HG03066 (cell line): Measurements from ENCODE around the gene RTN4R.
"Not testable (repeated sequence)": the region's sequence is repeated elsewhere in the genome, so short reads cannot be mapped to it uniquely, and the experiment has no call there.

Source experiments
- ATAC-seq: cut with Tn5 transposase; IDR thresholded peaks from one replicate; pipeline ENCODE4 v1.9.1; 2021; ENCODE audit warnings: low read depth; ENCODE audit not compliant: unreplicated experiment

RTN4R gene

DNA sequence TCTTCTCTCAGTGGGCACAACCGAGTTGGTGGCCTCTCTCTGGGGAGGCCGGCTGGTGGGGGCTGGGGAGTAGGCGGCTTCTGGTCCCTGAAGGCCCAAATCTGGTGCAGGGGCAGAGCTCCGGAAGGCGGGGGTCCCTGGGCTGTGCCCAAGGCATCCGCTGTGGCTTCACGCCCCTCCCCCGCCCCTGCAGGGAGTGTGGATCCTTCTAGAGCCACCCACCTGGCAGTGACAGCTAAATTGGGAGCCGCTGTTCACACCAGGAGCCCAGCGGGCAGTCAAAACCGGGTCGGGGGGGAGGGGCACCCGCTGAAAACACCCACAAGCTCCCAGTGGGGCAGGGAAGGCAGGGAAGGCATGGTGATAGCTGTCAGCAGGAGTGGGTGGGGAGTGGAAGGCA, 4.6 kb upstream of the RTN4R start:
- no peak for ATAC-seq

DNA sequence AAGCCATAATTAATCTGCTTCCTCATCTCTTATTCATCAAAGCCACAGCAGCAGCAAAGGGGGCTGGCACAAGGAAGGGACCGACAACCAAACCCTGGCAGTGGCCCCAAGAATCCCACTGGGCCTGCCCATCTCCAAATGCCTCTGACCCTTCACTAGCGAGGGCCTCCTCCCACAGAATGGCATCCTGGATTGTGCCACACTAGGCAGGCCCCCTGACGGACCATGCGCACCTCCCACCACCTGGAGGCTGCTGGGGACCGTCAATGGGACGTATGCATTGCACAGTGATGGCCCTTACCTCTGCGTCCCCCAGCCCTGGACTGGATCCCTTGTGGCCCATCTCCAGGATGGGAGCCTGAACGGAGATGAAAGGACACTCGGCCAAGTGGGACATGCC, 4.1 kb upstream of the RTN4R start:
- no peak for ATAC-seq

DNA sequence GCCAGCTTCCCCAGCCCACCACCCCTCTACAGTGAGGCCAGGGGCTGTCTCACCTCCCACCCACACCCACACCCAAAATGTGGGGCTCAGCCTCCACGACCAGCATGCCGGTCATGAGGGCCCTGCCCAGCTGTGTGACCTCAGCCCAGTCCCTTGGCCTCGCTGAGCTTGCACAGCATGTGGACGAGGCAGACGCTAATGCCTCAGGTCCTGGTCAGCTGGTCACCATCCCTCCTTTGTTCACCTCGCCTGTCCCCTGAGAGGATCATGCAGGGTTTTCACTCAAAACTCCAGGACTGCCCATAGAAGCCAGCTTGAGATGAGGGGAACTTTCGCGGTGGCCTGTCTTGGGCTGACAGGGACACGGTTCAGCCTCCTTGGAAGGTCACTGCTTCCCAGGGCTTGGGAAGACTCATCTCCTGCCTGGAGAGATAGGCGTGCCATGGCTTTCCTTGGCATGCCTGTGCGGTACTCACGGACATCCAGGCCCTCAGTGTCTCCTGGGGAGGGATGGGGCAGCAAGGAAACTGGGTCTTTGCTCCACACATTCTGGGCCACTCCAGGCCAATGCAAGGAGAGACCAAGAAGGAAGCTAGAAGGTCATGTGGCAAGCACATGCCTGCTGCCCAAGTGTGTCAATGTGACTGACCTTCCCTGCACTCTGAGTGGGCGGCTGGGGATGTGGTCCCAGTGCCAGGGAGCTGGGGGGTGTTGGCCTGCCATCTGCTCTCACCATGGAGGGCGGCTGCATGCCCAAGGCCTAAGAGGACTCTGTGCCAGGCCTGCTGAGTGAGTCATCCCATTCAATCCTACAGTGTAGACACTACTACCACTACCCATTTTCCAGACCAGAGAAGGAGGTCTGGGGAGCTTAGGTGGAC, 3.2 kb upstream of the RTN4R start:
- ATAC-seq: no peak

DNA sequence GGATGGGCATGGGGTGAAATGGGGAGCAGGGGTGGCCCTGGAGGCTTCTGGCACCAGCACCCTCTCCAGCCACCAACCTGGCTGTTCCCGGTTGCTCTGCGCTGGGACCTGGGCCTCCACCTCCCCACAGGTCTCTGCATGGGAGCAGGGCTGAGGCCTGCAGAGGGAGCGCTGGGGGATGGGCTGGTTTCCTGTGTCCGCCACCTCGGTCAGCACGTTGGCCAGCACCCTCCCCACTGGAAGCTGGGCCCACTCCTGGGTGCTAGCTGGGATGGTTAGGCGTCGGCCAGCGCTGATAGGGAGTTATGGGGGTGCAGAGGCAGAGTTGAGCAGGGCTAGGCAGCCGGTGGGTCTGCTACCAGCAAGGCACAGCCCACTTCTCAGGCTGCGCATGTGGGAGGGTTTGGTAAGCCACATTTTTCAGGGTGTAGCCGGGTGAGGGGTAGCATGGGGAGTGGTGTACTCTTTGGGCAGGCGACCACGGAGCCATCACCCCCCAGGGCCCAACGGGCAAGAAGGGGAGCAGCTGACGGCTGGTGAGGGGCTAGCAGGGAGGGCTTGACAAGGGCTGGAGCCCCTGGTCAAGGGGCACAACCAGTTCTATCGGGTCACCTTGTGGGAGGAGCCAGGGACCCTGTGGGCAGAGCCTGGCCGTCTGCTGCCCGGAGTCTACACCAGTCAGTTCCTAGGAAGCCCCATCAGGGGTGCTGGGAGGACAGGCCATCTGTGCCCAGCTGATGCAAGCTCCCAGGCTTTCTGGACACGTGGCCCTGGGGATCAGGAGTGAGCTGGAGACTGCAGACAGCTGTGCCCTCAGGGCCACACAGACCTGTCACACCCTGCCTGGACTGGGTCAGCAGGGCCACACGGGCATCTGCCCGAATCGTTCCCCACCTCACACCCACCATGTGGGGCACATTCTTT, 2.3 kb upstream of the RTN4R start:
- not testable (repeated sequence) for ATAC-seq

DNA sequence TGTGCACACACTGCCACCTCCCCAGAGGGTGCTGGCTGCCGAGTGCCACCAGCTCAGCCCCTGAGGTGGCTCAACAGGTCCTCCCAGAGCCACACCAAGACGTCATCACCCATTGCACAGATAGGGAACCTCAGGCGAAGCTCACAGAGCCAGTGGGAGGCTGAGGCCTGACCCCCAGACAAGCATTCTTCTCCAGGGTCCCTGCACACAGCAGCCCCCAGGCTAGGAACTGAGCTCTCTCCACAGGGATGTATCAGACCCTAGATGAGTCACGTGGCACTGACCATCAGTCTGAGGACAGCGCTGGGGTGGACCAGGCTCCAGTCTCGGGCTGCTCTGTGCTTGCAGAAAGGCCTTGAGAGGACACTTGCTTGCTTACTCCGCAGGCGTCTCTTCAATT, 1.6 kb upstream of the RTN4R start:
- not testable (repeated sequence) for ATAC-seq

DNA sequence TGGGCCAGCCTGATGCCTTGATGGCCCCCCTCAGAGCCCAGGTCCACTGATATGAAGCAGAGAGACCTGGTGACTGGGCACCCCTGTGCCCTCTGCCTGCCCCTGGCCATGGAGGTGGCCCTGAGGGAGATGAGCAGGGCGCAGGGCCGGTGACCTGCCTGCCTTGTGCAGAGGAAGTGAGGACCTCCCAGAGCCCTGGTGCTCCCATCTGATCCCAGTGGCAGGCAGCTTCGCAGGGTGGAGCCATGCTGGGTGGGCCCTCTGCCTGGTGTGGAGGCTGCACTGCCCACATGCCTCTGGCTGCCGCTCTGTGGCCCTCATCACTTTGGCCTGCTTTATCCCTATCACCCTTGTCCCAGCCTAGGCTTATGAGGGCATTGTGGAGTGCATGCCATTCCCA, 1.1 kb upstream of the RTN4R start:
- not testable (repeated sequence) for ATAC-seq

DNA sequence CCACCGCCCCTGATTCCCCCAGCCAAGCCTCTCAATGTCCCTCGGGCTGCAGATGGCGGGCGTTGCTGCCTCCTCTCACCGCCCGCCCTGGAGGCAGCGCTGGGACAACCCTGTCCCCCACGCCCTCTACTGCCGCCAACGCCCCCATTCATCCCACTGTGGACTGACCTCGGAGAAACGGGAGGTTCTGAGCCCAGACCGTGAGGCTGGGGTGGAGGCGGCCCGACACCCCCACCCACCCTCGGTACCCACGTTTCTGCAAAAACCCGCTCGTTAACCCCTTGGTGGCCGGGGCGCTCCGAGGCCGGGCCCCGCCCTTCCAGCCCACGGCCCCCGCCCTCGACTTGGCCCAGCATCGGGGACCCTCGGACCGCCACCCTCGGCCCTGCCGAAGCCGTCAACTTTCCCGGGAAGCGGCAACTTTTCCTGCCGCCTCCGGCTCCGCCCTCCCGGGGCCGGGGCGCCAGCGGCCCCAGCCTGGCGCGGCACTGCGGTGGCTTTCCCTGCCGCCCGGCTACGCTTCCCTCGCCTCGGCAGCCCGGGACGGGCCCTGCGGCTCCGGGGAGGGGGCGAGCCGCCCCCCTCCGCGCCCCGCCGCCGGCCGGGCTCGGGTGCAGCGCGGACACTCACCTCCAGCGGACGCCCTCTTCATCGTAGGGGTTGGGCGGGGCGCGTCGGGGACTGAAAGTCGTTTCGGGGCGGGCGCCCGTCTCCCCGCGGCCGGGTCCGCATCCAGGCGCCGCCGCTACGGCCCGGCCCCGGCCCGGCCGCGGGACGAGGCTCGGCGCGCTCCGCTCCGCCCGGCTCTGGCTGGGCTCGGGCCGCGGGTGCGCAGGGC, 458 bp downstream of the RTN4R start:
- ATAC-seq: no peak

DNA sequence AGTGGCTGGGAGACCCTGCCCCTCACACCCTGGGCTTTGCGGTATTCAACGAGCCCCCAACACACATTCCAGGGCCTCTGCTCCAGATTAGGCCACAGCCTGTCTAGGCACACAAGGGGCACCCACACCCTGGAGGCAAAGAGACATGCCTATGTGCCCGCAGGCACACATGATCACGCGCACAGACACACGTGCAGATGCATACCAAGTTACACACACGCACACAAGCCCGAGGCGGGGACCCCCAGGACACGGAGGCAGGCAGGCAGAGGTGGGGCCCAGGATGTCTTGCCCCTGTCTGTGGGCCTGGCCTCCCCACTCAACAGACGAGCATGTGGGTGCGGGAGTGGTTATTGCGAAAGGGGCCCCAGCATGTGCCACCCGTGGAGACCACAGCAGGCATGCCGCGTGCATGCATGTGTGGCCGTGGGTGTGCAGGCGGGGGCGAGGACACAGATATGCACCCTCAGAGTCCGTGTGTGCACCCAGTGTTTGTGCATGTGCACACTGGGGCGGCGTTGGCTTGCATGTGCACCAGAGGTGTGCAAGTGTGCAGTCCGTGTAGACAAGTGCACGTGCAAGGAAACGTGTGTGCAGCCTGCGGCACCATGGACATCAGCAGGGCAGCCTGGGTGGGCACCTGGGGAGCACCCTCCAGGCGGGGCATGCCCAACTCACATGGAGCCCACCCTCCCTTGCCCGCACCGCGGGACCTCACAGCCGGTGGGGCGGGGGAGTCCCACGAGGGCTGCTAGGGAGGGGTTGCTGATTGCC, 1.3 kb downstream of the RTN4R start:
- ATAC-seq: not testable (repeated sequence)

DNA sequence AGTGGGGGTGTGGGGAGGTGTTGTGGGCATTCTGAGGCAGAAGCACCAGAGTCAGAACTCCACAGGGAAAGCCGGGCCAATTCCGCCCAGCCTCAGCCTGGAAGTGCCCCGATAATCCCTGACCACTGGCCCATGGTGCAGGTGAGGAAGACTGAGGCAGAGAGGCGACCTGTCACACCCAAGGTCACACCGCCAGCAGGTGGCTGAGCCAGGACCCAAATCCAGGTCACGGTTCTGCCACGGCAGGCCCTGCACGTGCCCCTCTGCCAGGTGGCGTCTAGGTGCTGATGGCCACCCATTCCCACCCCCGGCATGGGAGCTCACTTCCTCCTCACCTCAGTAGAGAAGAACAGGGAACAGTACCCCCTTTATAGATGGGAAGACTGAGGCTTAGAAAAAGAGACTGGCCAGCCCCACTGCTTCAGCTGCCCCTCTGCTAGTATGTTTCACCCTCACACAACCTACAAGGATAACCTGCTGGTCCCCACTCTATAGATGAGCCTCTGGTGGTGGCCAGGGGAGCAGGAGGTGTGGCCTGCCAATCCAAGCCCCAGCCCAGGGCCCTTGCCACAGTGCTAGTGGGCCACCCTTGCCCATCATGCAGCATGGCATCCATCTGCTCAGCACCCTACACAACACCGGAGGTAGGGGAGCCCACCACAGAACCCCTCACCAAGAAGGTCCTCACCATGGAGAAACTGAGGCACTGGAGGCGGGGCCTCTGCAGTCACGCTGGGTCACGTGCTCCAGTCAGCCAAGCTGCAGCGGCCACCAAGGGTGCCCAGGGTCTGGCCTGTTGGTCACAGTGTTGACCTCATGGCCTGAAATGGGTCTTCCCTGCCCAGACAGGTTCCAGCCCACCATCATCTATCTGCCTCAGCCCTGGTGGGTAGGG, 2.1 kb downstream of the RTN4R start:
- ATAC-seq: not testable (repeated sequence)

DNA sequence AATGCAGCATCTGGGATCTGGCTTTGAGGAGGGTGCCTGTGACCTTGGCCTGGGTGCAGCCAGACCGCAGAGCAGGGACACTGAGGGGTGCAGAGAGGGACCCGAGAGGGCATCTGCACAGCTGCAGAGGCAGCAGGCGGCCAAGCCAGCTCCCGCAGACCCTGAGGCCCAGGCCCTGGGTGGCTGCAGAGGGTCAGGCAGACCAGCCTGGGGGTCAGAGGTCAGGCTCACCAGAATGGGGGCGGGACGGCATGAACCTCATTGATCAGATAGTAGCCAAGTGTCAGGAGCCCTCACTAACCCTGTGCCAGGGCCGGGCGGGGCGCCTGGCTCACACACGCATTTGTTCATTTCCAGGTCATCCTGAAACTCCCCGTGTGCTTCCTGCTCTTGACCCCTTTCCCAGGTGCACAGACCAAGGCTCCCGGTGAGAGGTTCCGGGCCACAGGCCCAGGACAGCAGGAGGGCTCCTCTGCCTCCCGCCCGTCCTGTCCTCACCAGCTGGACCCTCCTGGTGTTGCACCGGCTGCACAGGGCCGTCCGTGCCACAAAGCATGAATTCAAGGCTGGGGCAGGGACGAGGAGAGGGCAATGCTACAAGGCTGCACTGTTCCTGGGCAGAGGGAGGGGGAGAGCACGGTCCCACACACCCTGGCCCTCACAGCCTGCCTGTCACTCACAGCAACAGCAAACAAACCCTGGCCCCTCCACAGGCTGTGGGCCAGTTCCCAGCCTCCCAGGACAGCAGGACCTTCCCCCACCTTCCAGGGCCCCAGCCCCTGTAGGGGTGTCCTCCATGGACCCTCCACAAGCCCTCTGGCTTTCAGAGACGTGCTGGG, 3.3 kb downstream of the RTN4R start:
- ATAC-seq: no peak

DNA sequence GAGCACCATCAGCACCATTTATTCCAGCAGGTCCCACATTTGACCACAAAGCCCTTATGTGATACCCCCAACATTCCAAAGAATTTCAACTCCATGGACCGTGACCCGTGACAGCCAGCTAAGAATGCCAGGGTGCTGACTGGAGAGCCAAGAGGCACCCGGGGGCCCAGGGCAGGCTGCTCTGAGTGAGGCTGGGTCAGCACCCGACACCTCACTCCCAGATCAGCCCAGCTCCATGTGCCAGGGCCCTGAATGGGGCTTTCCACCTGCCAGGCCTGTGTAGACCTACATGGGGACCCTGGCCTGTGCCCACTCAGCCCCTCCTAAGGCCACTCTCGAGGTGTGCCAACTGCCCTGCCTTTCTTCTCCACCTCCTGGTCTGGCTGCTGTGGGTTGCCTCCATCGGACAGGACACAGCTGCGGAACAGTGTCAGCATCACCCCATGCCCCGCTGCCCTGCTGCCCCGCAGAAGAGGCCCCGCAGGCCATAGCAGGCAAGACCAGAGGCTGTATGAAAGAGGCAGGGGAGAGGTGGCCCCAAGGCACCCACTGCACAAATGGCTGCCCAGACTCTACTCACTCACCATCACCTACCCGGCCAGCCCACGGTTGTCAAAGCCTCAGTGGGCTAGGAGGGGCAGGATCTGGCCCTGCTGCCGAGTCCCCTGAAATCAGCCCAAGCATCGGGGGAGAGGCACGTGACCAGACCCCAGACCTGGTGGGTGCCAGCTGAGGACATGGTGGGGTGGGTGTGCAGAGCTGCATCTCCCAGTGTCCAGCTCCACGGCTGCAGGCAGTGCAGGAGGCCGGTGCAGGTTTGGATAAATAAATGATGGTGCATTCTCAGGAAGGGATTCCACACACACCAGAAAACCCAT, 4.5 kb downstream of the RTN4R start:
- ATAC-seq: not testable (repeated sequence)

DNA sequence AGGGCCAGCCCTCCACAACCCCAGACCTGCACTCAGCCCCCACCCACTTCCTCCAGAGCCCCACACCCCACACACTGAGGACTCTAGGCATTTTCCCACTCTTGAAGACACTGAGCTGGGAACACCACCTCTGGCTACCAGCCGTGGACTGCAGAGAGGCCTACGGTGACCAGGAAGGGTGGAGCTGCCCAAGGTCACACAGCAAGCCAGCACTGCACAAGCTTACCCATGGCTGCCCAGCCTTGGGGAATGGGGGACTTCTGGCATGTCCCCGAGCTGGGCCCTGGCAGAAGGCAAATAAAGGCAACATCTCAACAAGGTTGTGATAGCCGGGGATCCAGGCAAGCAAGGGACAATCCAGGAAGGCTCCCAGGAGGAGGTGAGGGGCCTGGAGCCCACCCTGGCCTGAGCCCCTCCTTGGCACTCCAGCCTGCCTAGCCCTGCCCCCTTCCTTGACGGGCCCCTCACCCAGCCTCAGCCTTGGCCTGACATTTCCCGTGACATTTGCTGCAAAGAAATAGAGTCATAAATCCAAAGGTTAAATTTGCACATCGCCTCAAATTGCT, 5.5 kb downstream of the RTN4R start:
- ATAC-seq: no peak

DNA sequence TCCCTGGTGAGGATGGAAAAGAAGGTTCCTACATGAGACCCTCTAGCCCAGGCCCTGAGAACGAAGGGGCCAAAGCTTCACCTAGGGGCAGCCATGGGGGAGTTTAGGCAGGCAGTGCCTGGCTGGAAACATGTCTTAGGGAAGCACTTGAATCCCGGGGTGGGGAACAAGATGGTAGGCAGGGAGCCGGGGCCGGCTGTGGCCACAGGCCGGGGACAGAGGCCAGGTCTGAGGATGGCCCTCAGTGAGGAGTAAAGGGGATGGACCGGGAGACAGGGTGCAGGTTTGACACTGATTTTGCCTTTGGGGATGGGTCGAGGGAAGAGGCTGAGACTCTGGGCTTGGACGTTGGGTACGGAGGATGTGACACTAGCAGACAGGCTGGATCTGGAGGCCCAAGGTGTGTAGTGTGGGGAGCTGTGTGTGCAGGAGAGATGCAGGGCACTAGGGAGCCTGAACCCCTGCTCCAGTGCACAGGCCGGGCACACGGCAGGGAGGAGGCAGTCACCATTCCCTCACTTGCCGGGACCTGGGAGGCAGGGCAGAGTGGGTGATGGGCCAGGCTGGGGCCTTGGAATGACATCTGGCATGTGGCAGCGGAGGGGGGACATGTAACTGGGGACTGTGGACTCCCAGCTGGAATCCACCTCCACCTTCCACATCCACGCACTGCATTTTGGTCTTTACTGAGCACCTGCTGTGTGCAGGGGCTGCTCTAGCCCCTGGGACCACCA, 6.1 kb downstream of the RTN4R start:
- ATAC-seq: no peak

DNA sequence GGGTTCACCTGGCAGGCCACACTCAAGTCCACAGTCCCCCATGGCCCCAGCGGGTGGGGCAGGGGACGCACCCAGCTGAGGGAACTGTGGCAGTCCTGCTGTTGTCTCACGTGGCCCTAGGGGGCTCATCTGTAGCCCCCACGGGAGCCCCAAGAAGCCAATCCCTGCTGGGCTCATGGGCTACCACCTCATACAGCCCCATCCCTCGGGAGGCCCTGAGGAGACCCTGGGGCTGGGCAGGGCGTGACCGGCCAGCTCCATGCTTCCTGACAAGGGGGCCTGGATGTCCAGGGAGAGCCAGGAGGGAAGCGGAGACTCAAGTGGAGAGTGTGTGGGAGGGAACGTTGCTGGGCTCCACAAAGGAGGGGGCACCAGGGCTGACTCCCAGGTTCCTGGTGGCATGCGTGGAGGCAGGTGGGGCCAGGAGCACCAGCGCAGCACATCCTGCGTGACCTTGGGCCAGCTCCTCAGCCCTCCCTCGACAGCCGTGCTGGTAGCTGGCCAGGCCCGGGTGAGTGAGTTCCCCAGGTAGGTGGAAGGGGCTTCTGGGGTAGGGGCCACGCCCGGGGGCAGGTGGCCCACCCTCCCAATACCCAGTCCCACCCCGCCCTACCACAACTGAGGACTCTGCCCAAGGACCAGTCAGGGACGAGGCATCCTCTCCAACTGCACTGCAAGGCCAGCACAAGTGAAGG, 7.9 kb downstream of the RTN4R start:
- no peak for ATAC-seq

DNA sequence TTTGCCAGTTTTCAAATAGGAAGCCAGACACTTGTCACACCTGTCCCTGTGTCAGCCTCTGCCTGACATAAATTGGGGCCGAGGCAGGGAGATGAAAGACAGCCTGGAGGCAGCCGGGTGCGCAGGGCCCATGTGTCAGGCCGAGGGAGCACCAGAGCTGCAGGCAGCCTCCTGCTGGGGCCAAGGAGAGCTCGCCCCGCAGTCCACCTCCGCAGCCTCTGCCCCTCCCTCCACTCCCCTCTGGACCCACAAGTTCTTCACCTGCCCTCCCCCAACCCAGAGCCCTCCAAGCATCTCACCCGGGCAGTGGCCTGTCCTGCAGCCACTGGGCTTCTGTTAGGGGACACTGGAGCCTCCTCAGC, 8.8 kb downstream of the RTN4R start:
- ATAC-seq: no peak
